NB4 (cell line): ENCODE measurements around the gene INSIG2.

Experiments
- DNase-seq: peaks from one replicate; pipeline ENCODE4 v3.0.0; 2010; ENCODE audit warnings: low read depth
- H3K4me3 ChIP-seq: one replicate; pipeline ENCODE4 v1.5.1; 2011; ENCODE audit warnings: mild to moderate bottlenecking, low read depth, low read length, moderate library complexity
- CTCF ChIP-seq: IDR thresholded peaks from one replicate; pipeline ENCODE4 v1.5.1; 2012; ENCODE audit warnings: low read depth, low read length
- MAX ChIP-seq: IDR thresholded peaks from 2 replicates; pipeline ENCODE4 v1.6.1; 2011; ENCODE audit warnings: low read depth, low read length
- MYC ChIP-seq: IDR thresholded peaks from 2 replicates; pipeline ENCODE4 v1.6.1; 2011; ENCODE audit warnings: low read depth, low read length
- POLR2A ChIP-seq: IDR thresholded peaks from 2 replicates; pipeline ENCODE4 v1.6.1; 2011; ENCODE audit warnings: mild to moderate bottlenecking; ENCODE audit not compliant: insufficient read length; ENCODE audit errors: extremely low read depth

Gene INSIG2

DNA sequence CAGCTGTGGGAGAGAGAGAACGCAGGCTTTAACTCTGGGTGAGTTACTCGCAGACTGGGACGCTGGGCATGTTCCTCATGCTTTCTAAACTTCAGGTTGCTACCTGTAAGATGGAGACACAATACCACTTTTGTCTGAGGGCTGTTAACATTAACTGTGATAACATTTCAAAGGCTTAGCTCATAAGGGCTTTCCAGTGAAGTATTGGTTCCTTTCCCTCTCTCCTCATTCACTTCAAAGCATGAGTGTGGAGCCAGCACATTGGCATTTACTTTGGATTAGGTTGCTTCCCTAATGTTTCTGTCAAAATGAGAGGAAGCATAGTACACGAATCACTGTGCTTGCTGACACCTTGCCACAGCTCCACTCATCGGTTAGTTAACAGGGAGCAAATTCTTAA, 30.2 kb downstream of the INSIG2 start:
- DNase-seq: no peak
- H3K4me3 ChIP-seq: no peak overlapping the region
- TF ChIP-seq MAX (no peak), MYC (no peak), CTCF (no peak), POLR2A (no peak)

GRCh38 chr2:118119158-118119727, 31.0 kb downstream of the INSIG2 start:
- TF ChIP-seq MAX (no peak), CTCF (no peak), POLR2A (no peak), MYC (no peak)
- H3K4me3 ChIP-seq: no peak overlapping the region
- DNase-seq: no peak

DNA sequence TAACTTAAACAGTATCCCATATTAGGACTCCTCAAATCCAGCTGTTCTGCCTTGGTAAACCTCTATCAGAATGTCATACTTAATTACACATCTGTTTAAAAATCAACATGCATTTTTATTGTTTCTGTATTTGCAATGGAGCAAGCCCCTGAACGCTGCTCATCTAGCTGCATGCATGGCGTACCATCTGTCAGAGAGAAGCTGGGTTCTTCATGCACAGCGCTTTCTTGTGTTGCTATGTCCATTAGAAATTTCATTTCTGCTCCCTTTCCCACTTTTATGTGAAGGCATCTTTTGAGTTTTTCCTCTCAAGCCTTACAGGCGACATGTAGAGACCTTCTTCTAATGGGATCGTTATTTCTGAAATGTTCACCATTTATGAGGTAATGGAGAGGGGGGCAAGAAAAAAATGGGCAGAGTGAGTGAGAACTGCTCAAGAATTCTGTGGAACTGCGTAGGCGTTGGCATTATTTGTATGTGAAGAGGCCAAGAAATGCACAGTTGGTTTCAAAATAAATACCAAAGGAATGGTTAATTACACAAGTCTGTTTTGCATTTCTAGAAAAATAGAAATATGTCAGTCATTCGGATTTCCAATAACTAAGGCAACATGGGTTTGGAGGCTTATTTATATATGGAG, 31.6 kb downstream of the INSIG2 start:
- no peak overlapping the region for H3K4me3 ChIP-seq
- no peak for TF ChIP-seq MAX
- no peak for DNase-seq

- no peak overlapping the region for H3K4me3 ChIP-seq
- no peak for DNase-seq
- TF ChIP-seq MYC (no peak), POLR2A (no peak), CTCF (no peak), MAX (no peak)
Observed at GRCh38 chr2:118120401-118120780, 32.1 kb downstream of the INSIG2 start.

GRCh38 chr2:118121101-118121500, 32.8 kb downstream of the INSIG2 start:
- TF ChIP-seq MYC (no peak), CTCF (no peak), POLR2A (no peak), MAX (no peak)
- H3K4me3 ChIP-seq: no peak overlapping the region
- no peak for DNase-seq

GRCh38 chr2:118121986-118122524, 33.8 kb downstream of the INSIG2 start:
- TF ChIP-seq POLR2A: no peak
- TF ChIP-seq CTCF: no peak
- TF ChIP-seq MYC: no peak
- no peak for TF ChIP-seq MAX

More at GRCh38 chr2:118121986-118122524, 33.8 kb downstream of the INSIG2 start:
- H3K4me3 ChIP-seq: no peak overlapping the region
- no peak for DNase-seq
